ENCODE data around the gene VAC14.

Gene VAC14

GRCh38 chr16:70703041-70703834 lies 97.7 kb downstream of the VAC14 start:
- DNase-seq = peak; percentile 84

GRCh38 chr16:70702624-70703023 lies 98.3 kb downstream of the VAC14 start:
- no peak for DNase-seq

- DNase-seq = no peak
These were observed 99.0 kb downstream of the VAC14 start for GRCh38 chr16:70701998-70702397.

- DNase-seq = no peak
These were observed 99.4 kb downstream of the VAC14 start for GRCh38 chr16:70701596-70701995.

- no peak for DNase-seq
These were observed 99.9 kb downstream of the VAC14 start for GRCh38 chr16:70701036-70701435.

- peak; percentile 78 for DNase-seq
These were observed 100.6 kb downstream of the VAC14 start for GRCh38 chr16:70700101-70701020.

GRCh38 chr16:70699696-70700095 lies 101.3 kb downstream of the VAC14 start:
- DNase-seq = no peak

GRCh38 chr16:70698901-70699300 lies 102.1 kb downstream of the VAC14 start:
- no peak for DNase-seq

- peak; percentile 78 for DNase-seq
These were observed 103.3 kb downstream of the VAC14 start for GRCh38 chr16:70697594-70698170.

GRCh38 chr16:70696952-70697593 lies 103.9 kb downstream of the VAC14 start:
- no peak for DNase-seq

- DNase-seq = no peak
These were observed 104.6 kb downstream of the VAC14 start for GRCh38 chr16:70696355-70696754.

GRCh38 chr16:70695331-70696070 lies 105.5 kb downstream of the VAC14 start:
- DNase-seq = no peak

- no peak for DNase-seq
These were observed 106.1 kb downstream of the VAC14 start for GRCh38 chr16:70694868-70695218.

GRCh38 chr16:70694088-70694867 lies 106.7 kb downstream of the VAC14 start:
- DNase-seq = no peak

GRCh38 chr16:70692873-70693671 lies 107.9 kb downstream of the VAC14 start:
- DNase-seq = peak; percentile 79

- no peak for DNase-seq
These were observed 108.7 kb downstream of the VAC14 start for GRCh38 chr16:70692130-70692872.

GRCh38 chr16:70691223-70692129 lies 109.5 kb downstream of the VAC14 start:
- peak; percentile 93 for DNase-seq

Measured in left hindlimb (tissue), 1 donor.